HG03571 (cell line): ENCODE data around the gene SLC9A2.

ENCODE experiments used
- ATAC-seq: cut with Tn5 transposase; IDR thresholded peaks from one replicate; pipeline ENCODE4 v1.9.1; 2021; ENCODE audit not compliant: unreplicated experiment

Gene SLC9A2

DNA sequence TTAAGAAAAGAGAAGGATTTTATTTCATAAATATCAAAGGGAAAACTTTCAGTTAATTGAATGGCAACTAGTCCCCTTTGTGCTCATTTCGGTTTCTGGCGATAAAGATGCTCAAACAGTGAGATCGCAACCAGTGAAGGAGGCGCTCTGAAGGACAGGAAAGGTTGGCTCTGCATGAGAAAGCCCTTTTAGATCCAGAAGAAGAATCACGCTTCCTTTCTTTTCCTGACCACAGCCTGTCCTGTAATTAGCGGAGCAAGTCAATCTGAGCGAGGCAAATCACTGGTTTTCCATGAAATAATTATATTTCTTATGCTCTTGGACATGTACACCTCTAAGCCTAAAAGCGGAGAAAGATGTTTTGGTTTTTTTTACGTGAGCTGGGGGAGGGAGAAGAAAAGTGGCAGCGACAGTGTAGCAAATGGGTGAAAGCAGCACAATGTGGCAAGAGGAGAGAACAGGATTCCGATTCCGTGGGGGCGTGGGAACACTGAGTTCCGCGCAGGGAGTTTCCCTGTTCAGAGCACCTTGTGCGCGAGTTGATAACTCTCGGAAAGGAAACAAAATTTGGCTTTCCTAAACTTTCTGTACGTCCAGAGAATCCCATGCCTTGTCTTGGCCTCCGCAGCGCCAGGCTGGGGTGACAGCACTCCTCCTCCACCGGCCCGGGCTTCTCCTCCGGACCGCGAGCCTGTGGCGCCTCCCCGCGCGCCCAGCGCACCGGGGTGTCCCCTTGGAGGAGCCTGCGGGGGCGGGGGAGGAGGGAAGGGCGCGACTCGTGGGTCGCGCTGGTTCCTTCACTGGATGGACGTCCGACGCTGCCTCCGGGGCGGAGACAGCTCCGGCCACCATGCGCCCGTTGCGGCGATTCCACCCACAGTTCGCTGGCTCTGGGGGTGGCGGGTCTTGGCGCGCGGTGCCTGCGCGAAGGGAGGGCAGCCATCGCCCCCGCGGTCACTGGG is 620 bp upstream of the SLC9A2 start:
- ATAC-seq, result no peak

DNA sequence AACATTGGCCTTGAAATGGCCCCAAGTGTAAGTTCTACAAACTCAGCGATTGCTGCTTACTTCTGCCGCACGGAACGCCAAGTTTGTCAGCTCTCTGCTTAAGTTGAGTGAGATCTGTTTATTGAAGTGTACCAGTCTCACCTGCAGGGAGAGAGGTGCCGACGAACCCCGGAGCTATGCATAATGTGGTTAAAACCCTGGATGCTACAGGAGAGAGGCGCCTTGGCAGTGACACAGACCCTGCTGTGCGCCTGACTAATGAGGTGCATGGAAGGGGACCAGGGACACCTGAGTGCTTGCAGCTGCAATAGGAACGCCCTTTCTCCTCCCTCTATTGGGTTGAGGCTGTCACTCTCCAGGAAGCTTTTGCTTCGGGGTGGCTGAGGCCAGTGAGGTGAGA is 979 bp downstream of the SLC9A2 start:
- ATAC-seq, result no peak

DNA sequence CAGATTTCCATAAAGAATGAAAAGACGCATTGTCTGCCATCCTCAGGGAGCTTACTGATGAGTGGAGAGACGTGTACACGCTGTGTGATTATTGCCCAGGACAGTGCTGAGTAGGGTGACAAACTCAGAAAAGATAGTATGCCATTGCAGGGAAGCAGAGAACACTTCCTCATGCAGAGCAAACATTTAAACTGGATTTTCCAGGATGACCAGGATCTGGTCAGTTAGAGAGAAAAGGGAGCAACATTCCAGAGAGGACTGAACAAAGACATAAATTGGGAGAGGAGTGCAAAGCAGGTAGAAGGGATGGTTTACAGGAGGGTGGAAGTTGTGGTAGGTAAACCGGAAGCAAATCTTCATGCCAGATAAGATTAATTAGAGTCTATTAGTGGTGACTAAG is 2.3 kb downstream of the SLC9A2 start:
- no peak for ATAC-seq

DNA sequence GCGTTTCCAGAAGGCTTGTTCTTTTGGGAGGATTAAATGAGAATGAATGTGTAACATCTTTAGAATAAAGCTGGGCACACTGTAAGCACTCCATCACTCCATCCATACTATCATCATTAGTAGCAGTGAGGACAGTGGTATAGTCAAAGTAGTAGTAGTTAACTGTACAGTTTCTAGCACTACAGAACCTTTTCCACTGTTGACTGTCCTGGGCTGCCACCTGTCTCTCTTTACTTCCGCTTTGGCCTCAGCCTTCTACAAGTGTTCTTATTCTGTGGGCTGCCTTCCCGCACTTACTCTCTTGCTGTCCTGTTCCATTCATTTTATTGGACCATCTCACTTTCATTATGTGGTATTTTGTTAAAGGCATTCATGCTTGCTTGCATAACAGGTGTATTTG is 3.3 kb downstream of the SLC9A2 start:
- no peak for ATAC-seq

DNA sequence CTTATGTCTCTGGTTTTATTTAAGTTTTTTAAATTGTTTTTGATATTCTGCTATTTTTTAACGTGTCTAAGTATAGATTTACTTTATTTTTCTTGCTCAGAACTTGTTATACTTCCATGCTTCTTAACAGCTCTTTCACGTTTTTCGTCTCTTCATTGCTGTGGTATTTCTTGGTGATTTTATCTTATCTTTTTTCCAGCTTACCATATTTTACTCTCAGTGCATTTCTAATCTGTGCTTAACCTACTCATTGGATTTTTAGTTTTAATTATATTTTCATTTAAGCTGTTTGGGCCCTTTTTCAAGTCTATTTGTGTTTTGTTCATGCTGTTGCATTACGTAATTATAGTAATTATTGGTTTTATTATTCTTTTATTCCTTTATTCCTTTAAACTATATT is 11.1 kb downstream of the SLC9A2 start:
- no peak for ATAC-seq

DNA sequence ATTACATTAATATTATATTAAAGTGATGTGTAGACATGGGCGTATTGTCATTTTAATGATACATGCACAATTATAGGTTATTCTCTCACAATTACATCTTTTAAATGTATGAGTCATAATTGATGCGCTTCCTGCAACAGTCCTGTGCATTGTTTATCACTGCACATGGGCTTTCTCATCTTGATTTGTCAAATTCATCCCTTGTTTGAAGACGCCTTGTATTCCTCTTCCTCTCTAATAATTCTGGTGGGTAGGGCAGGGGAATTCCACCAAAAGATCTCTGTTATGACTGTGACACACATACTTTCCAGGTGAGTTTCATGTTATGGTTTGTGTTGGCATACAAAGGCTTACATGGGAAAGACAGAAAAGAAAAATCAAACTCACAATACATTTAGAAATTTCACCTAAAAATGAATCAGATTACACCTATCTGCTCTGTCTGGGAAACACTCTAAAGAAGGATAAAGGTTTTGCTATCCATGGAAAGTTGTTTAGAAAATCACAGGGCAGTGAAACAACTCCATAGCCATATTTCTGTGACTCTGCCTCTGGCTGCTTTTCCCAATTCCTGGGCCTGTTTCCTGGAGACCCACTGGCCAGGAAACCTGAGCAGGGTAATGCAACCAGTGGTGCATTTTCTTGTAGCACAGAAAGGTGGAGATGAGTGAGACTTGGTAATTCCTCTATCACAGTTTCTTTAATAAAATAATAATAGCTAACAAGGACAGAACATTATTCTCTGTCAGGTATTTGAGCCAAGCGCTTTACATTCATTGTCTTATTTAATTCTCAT is 13.2 kb downstream of the SLC9A2 start:
- ATAC-seq, result no peak

DNA sequence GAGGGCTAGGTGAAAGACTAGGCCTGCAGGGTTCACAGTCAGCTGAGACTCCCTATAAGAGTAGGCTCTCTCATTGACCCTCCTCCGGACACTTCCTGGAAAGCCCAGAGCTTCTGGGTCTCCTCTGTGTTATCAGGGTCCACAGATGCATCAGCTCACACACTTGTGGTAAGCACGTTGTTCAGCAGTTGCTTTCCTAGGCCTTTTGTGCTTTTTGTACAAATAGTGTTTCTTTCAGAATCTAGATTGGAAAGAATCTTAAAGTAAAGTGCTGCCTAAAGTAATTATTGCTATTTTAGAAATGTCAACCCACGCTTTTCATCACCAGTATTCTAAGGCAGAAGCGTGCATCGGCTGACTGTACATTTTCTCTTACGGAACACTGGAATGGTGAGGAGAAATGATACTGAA is 15.5 kb downstream of the SLC9A2 start:
- ATAC-seq, result no peak

DNA sequence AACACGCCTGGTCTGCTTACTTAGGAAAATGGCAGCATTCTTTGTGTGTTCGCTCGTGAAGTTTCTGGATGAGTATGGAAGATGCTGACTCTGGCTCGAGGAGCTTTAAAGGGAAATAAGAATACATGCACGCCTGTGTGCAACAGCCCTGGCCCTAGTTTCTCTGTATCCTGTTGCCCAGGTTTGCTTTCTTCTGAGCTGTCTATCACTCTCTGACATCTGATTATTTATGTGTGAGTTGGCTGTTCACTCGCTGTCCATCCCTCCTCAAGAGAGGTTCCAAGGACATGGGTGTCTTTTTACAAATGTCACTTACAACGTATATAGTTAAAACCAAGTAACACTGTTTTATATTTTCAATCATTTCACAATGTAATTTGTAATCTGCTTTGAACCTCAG is 16.0 kb downstream of the SLC9A2 start:
- ATAC-seq, result no peak

DNA sequence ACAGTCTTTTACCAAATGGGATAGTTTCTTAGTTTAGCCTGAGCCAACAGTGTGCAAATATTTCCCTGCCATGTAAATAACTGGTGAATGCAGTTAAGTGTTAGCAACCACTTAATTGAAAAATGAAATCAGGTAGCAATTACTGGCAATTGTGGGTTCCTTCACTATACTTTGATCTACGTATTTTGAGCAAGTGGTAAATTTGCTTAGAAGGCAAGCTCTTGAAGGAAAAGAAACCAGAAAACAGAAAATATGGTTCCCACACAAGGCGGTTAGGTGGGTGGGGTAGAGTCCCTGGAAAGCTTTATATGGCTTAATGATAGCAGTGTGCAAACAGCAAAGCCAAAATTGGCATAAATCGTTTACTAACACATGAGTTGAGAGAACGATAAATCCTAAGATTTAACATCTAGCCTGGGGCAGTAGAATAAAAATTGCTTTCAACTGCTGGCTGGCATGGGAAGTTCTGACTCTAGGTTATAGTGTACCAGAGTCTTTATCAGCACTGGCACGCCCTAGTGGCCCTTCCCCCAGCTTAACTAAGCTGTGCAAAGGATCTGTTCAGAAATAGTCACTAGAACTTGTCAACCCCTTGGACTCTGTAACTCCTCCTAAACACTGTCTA is 17.0 kb downstream of the SLC9A2 start:
- no peak for ATAC-seq

DNA sequence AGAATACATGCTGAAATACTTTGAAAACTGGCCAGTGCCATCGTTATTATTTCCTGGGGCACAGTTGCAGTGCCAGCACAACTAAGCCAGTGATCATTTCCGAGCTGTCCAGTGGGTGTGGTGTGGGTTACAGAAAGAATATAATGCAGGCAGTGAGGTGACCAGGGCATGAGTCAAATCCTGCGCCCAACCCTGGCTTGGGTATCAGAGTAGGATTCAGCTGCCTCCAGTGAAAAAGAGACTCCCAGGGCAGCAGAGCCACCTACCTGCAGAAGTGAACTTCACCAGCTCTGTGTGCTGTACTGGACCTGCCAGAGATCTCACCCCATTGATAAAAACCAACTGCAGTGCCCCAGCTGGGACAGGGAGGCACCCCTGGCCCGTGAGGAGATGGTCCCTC is 18.0 kb downstream of the SLC9A2 start:
- ATAC-seq, result no peak

DNA sequence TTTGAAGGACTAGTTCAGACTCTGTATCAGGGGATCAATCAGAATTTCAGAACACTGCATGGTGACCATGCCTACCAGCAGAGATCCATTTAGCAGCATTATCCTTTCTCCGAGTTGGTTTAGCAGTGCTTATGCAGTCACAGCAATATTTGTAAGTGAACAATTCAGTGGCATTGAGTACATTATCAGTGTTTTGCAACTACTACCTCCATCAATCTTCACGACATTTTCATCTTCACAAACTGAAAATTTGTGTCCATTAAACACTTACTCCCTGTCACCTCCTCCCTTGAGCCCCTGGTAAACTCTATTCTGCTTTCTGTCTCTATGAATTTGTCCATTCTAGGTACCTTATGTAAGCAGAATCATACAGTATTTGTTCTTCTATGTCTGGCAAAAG is 20.1 kb downstream of the SLC9A2 start:
- ATAC-seq, result no peak

DNA sequence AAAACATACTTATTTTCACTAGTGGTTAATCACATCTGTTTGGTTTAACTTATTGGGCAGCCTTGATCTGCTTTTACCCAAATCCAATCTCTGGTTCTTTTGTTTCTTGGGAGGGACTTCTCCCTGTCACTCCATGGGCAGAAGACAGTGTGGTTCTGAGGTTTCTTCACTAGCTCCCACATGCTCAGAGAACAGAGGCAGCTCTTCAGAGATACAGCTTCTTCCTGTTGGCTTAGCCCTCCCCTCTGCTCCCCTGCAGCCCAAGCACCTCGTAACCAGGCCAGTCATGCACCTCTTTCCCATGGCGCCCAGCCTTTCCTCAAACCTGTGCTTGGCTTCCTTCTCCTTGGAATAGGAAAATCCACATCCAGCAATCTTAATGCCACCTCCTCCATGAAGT is 32.8 kb downstream of the SLC9A2 start:
- ATAC-seq, result no peak

DNA sequence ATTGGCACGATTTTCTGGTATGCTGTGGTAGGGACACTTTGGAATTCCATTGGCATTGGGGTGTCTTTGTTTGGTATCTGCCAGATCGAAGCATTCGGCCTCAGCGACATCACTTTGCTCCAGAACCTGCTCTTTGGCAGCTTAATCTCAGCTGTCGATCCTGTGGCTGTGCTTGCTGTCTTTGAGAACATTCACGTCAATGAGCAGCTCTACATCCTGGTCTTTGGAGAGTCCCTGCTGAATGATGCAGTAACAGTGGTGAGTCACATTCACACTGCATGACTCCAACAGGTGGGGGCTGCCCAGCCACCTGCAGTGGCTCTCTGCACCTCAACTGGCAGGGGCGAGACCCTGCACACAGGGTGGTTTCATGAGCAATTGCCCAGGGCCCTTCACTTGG is 38.4 kb downstream of the SLC9A2 start:
- no peak for ATAC-seq

DNA sequence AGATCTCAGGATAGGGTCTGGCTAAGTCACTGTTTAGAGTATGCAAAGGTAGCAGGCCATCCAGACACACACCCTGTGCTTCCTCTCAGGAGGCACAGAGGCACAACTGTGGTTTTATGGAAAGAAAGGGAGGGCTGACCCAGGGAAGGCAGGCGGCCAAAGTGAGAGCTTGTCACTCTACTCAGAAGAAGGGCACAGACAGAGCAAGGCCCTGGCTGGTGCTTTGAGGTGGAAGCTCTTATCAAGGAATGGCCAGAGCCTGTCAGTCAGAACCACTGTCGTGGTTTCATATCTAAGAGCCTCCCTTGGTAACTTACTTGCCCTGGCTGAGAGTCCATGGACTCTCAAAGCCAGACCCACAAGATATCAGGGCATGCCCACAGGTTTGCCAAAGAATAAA is 40.7 kb downstream of the SLC9A2 start:
- no peak for ATAC-seq

DNA sequence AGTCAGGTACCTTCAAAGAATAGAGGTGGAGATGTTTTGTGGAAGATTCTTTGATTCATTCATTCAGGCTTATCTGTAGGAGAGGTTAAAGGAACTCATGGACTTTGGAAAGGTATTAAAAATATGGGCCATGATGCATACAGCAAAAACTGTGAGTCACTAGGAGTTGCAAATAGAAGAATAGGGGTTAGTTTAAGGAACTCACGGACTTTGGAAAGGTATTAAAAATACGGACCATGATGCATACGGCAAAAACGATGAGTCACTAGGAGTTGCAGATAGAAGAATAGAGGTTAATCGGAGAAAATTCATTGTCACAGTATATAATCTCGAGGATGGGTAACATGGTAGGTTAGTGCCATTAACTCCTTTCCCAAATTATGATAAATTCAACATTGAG is 41.2 kb downstream of the SLC9A2 start:
- ATAC-seq, result no peak

DNA sequence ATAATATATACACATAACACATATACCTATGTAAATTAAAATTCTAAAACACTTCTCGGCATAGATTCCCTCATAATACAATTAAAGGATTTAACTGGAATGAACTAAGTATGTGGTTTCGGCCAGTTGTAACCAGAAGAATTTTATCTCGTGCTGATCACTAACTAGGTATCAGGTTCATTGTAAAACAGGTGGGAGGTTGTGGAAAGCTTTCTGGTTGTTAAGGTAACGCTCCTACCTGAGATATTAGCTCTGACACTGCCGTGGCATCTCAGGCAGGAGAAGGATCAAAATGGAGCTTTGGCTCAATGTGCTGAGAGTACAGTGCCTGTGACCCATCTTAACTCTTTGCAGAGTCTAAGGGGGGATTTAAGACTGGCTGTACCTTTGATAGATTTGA is 42.5 kb downstream of the SLC9A2 start:
- ATAC-seq, result no peak

DNA sequence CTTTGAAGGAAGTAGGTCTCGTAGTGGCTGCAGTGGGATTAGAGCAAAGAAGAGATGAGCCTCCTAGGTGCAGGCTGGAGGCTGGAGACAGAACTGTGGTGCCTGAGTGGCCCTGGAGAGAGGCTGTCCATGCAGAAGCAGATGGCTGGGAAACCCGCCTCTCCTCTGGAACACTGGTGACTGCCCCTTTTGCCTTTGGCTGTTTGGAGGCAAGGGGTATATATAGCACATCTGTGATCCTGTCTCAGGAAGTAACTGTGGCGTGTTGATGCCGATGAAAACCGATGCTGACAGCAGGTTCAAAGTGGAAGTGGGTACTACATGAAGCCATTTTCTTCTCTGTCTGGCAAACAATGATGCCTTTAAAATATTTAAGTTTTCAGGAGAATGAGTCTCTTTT is 43.5 kb downstream of the SLC9A2 start:
- ATAC-seq, result no peak

DNA sequence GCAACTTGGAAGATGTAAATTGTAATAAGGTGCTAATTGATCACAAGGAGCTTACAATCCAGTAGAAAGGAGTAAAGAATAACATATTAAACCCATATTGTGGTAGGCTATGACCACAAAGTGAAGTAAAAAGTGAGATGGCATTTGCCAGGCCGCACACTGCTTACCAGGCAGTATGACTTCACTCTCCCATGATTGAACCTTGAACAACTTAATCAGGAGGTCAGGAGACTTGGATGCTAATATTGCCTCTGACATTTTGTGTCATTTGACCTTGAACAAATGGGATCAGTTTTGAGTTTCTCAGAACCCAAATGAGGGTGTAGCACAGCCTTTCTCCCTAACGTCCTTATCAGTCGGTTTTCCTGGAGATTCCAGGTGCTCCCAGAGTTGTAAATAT is 44.0 kb downstream of the SLC9A2 start:
- ATAC-seq, result no peak

DNA sequence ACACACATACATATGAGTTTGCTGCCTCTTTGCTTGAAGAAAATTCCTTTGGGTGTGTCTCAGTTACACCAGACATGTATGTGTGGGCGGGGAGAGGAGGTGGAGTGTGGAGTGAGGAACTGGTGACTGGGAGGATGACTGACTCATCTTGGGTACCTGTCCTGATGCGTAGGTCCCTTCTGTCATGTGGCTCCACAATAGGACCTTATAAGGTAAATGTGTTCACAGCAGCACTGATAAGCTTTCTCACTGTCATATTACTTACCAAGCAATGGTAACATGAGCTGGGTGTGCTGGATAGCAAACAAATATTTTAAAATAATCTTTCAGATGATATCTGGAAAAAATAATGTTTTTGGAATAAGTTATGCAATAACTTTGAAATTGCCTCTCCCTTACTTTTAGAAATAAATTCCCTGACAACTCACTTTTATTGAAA is 45.1 kb downstream of the SLC9A2 start:
- no peak for ATAC-seq

DNA sequence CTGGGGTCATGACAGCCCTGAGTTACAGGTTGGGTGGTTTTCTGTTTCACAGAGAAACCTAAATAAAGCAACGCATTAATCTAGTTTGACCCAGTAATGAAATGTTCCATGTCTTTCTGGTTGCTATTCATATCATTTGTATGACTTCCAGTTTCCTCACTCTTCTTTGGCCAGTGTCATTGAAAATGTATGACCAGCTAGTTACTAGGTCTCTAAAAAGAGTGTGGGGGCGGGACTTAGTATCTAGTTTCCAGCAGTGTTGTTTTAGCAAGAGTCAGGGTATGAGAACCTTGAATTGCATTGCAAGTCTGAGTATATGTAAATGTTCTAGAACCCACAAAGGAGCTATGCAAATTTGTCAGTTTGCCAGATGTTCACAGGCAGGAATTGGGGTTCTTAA is 47.7 kb downstream of the SLC9A2 start:
- ATAC-seq, result no peak

DNA sequence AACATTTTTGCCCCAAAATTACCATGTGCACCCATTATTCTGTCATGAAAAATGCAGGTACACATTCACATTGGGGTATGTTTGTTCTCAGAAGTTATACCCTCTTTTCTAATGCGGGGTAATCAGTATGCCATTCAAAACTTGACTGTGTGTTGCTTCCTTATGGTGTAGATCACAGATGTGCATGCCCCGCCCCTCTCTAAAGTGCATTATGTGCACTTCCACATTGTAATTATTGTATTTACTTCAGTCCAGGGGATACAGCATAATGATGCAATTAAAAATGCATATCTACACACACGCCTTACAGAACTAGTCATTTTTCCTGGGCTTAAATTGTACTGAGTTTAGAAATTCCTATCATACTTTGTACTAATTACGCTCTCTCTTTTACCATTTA is 48.8 kb downstream of the SLC9A2 start:
- ATAC-seq, result no peak

DNA sequence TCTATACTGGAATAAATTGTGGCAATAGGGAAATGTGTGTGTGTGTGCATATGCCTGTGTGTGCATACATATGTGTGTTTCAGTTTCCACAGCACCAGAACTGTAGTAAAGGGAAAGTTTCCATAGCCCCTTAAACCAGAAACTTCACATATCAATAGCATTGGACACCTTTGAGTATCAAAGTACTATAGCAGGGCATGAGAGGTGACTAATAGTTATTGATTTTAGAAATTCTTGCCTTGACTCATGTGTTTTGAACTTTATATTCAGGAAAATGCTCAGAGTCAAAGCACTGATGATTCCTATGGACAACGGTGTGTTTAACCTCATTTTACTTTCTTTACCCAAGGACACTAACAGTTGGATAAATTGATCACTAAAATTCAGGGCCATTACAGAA is 50.0 kb downstream of the SLC9A2 start:
- no peak for ATAC-seq
